OCI-LY7 (cell line): ENCODE measurements around the gene EDEM3.

Experiments
- CTCF ChIP-seq: fragments of 200-600 bp; sonication (generic); conservative IDR thresholded peaks from 2 replicates; pipeline ENCODE4 v1.5.1; 2014; ENCODE audit warnings: mild to moderate bottlenecking, antibody characterized with exemption, low read length, moderate library complexity, mixed read lengths
- EZH2phosphoT487 ChIP-seq: fragments of 200-600 bp; sonication (generic); IDR thresholded peaks from 2 replicates; pipeline ENCODE4 v1.6.1; 2018; ENCODE audit warnings: low read depth, borderline replicate concordance, mild to moderate bottlenecking, mixed run types, antibody characterized with exemption, low read length, moderate library complexity, mixed read lengths

GRCh38 chr1:184739796-184740195, 14.9 kb downstream of the EDEM3 start:
- no peak for TF ChIP-seq CTCF
- TF ChIP-seq EZH2phosphoT487, result no peak
